GM12891 (cell line): ENCODE measurements around the gene PTPRN2.

Experiments used
- PAX5 ChIP-seq: IDR thresholded peaks from 2 replicates; pipeline ENCODE4 v1.6.1; 2011; ENCODE audit warnings: low read length, moderate library complexity, mild to moderate bottlenecking; ENCODE audit not compliant: insufficient read depth, severe bottlenecking
- POLR2A ChIP-seq: IDR thresholded peaks from 2 replicates; pipeline ENCODE4 v1.6.1; 2011; ENCODE audit warnings: low read depth, low read length, control low read depth
- POLR2AphosphoS5 ChIP-seq: IDR thresholded peaks from 2 replicates; pipeline ENCODE4 v1.6.1; 2011; ENCODE audit warnings: low read depth, low read length, control low read depth
- TAF1 ChIP-seq: IDR thresholded peaks from 2 replicates; pipeline ENCODE4 v1.6.1; 2011; ENCODE audit warnings: low read depth, low read length, control low read depth

- TF ChIP-seq TAF1 (no peak), POLR2AphosphoS5 (no peak), POLR2A (no peak), PAX5 (no peak)
Measured at GRCh38 chr7:157739650-157740049, 848.0 kb downstream of the PTPRN2 start.
